Upper lobe of left lung (tissue), 4 donors: ENCODE measurements around the gene IFI44.

Source experiments
- POLR2A ChIP-seq, 4 donors: fragments of 450-650 bp; IDR thresholded peaks; one replicate each; pipeline ENCODE4 v1.5.1; 2016 to 2017; ENCODE audit warnings: antibody characterized with exemption in 4 of 4, mild to moderate bottlenecking in 2 of 4
- POLR2AphosphoS5 ChIP-seq, 2 donors: sonication (generic); formaldehyde crosslinking; IDR thresholded peaks; one replicate each; pipeline ENCODE4 v1.5.1; 2017; ENCODE audit warnings: antibody characterized with exemption in 2 of 2
- TF ChIP-seq, protein P1 (sequence below), 6 experiments: fragments of 450-650 bp in 4 of 6; fragments of 200-600 bp in 2 of 6; sonication (generic) in 2 of 6; IDR thresholded peaks; one replicate each; pipeline ENCODE4 v1.5.1; 2016 to 2019; ENCODE audit warnings: antibody characterized with exemption in 6 of 6

DNA sequence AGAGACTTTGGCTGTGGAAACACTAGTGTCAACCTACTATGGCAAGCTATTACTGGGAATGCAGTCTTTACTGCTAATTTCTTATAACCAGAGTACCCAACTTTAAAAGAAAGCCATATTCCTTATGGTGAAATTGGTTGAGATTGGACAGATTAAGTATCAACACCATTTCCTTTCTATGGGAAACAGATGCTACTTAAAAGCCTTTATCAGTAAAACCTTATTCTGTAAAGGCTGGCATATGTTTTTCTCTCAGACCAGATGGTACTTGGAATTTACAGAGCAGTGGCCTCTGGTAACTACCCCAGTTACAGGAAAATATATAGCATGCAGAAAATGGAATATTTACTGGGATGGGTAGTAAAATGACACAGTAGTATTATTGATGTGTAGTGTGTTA is 18.8 kb downstream of the IFI44 start:
- no peak for TF ChIP-seq POLR2A (IDR thresholded peaks at IDR 0.05)
- TF ChIP-seq, protein P1, sequence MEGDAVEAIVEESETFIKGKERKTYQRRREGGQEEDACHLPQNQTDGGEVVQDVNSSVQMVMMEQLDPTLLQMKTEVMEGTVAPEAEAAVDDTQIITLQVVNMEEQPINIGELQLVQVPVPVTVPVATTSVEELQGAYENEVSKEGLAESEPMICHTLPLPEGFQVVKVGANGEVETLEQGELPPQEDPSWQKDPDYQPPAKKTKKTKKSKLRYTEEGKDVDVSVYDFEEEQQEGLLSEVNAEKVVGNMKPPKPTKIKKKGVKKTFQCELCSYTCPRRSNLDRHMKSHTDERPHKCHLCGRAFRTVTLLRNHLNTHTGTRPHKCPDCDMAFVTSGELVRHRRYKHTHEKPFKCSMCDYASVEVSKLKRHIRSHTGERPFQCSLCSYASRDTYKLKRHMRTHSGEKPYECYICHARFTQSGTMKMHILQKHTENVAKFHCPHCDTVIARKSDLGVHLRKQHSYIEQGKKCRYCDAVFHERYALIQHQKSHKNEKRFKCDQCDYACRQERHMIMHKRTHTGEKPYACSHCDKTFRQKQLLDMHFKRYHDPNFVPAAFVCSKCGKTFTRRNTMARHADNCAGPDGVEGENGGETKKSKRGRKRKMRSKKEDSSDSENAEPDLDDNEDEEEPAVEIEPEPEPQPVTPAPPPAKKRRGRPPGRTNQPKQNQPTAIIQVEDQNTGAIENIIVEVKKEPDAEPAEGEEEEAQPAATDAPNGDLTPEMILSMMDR (IDR thresholded peaks at IDR 0.05), result no peak
- no peak for TF ChIP-seq POLR2AphosphoS5 (IDR thresholded peaks at IDR 0.05)
